T-cell (primary cell): ENCODE measurements around the gene DHRS1. TPM values are rescaled to one million over a fixed set of nuclear protein-coding genes. Genes with fewer than 3 reads are reported as not detected.
A peak's percentile ranks its signal among the peaks of the same experiment; 100 is the strongest.

Experiments
- ATAC-seq, 4 experiments: fragments of 200-7000 bp in 3 of 4; fragments of 150-1000 bp in 1 of 4; cut with Tn5 transposase; replicated peaks in 1 of 4; 1 replicate in 3 of 4; 2 replicates in 1 of 4; pipeline ENCODE4 v1.10.0; 2021; ENCODE audit warnings: moderate library complexity in 3 of 4, mild to moderate bottlenecking in 2 of 4, moderate number of reproducible peaks in 1 of 4
- CTCF ChIA-PET, 2 donors: fragments of 300-600 bp; sonication (Branson Sonifier 250); formaldehyde crosslinking; loops; one replicate each; lab custom pipeline; 2022; ENCODE audit warnings: antibody characterized with exemption in 2 of 2; lab: Charles Lee
- POLR2A ChIA-PET, 2 donors: fragments of 300-600 bp; sonication (Branson Sonifier 250); formaldehyde crosslinking; loops; one replicate each; lab custom pipeline; 2022; ENCODE audit warnings: antibody characterized with exemption in 2 of 2; lab: Charles Lee
- DNase-seq, 35 experiments: peaks; one replicate each; pipeline versions ENCODE4 v3.0.0 to v3.0.0-alpha.2; 2013 to 2023
- H3K27ac ChIP-seq: one replicate; pipeline ENCODE4 v1.5.1; 2013; ENCODE audit warnings: low read length
- H3K27me3 ChIP-seq, 2 experiments: replicated peaks in 1 of 2; 1 replicate in 1 of 2; 2 replicates in 1 of 2; pipeline versions ENCODE4 v1.6.1 to v1.7.0; 2013; ENCODE audit warnings: low read length in 1 of 2, mixed read lengths in 1 of 2; ENCODE audit not compliant: control insufficient read depth in 2 of 2, insufficient read depth in 2 of 2; ENCODE audit errors: extremely low read depth in 1 of 2
- H3K36me3 ChIP-seq, 2 donors: 1 replicate in 1 of 2; 2 replicates in 1 of 2; pipeline versions ENCODE4 v1.6.1 to v1.7.0; 2013; ENCODE audit warnings: low read length in 1 of 2; ENCODE audit not compliant: control insufficient read depth in 2 of 2, insufficient read depth in 1 of 2; ENCODE audit errors: extremely low read depth in 1 of 2
- H3K4me1 ChIP-seq, 2 experiments: 1 replicate in 1 of 2; 2 replicates in 1 of 2; pipeline versions ENCODE4 v1.6.1 to v1.7.0; 2013; ENCODE audit warnings: low read length in 2 of 2, mixed read lengths in 1 of 2; ENCODE audit not compliant: insufficient read depth in 2 of 2, control insufficient read depth in 1 of 2; ENCODE audit errors: extremely low read depth in 1 of 2
- H3K4me3 ChIP-seq, 2 donors: 1 replicate in 1 of 2; 2 replicates in 1 of 2; pipeline versions ENCODE4 v1.5.1 to v1.7.0; 2013; ENCODE audit warnings: mild to moderate bottlenecking in 2 of 2, low read length in 1 of 2, moderate library complexity in 1 of 2; ENCODE audit not compliant: control insufficient read depth in 1 of 2; ENCODE audit errors: extremely low read depth in 1 of 2
- H3K9me3 ChIP-seq: 2 replicates; pipeline ENCODE4 v1.7.0; 2013
- H3K27ac Mint-ChIP-seq, 2 donors: one replicate each; pipeline ENCODE4 v1.8.0; 2020 to 2021; ENCODE audit warnings: mild to moderate bottlenecking in 2 of 2, mixed read lengths in 2 of 2
- H3K27me3 Mint-ChIP-seq, 2 donors: one replicate each; pipeline ENCODE4 v1.8.0; 2021 to 2022; ENCODE audit warnings: mixed read lengths in 2 of 2
- H3K36me3 Mint-ChIP-seq: one replicate; pipeline ENCODE4 v1.8.0; 2021; ENCODE audit warnings: mixed read lengths
- H3K4me1 Mint-ChIP-seq, 3 donors: one replicate each; pipeline ENCODE4 v1.8.0; 2020 to 2022; ENCODE audit warnings: mixed read lengths in 3 of 3, mild to moderate bottlenecking in 1 of 3
- H3K4me3 Mint-ChIP-seq, 3 donors: one replicate each; pipeline ENCODE4 v1.8.0; 2020 to 2022; ENCODE audit warnings: mild to moderate bottlenecking in 3 of 3, mixed read lengths in 3 of 3, moderate library complexity in 3 of 3
- H3K9me3 Mint-ChIP-seq, 3 donors: one replicate each; pipeline ENCODE4 v1.8.0; 2020 to 2022; ENCODE audit warnings: mixed read lengths in 3 of 3
- WGBS: methylation state at CpG from one replicate; pipeline ENCODE4 v1.1.5; 2013; ENCODE audit warnings: missing lambda C conversion rate; ENCODE audit not compliant: insufficient coverage; 5-methylcytosine and 5-hydroxymethylcytosine counted together
- total RNA-seq, 35 experiments: library from RNA in 6 of 35; stranded (reverse) in 6 of 35; fragments of 120-200 nt in 1 of 35; gene quantifications; one replicate each; pipeline versions ENCODE4 v1.2.1 to v1.2.4 and lab custom pipeline; 2013 to 2026

DHRS1 gene
- total RNA-seq, 5 donors from 2014 or later (not counting 1 experiment from before 2014, with no cell fraction given) = 34.2 to 47.6 (median 39.1) TPM

DNA sequence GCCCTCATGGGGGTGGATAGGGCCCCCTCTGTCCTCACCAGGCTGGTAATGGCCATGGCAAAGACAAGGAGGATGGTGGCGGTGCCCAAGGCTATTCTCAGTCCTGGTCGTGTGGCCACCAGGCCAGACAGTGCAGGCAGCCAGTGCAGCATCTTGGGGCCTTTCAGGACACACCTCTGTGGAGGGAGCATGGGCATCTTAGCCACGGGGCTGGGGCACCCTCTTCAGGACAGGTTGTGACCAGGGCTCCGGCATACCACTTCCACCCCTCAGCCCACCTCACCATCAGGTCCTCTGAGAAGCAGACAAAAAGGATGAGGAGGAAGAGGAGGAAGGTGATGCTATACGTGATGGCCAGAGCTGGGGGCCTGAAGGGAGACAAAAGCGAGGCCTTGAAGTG lies 24.4 kb upstream of the DHRS1 start:
- peaks cover 3 to 7% of the 10 kb centered on the region in 2 donors for H3K27me3 Mint-ChIP-seq
- POLR2A ChIA-PET = interaction anchor here in 1 of 2 donors (0.6 kb wide), 1 partner anchor 117 kb away, joined by 6 read pairs; no protein-coding TSS in a partner anchor
- no peaks in the 10 kb centered on the region for H3K9me3 ChIP-seq
- H3K9me3 Mint-ChIP-seq = no peaks in the 10 kb centered on the region
- H3K4me3 ChIP-seq = no peak overlapping the region
- no peaks in the 10 kb centered on the region for H3K36me3 Mint-ChIP-seq
- H3K27me3 ChIP-seq = peaks cover 0 to 25% of the 10 kb centered on the region in 2 experiments
- CTCF ChIA-PET = no interaction called here
- no peak for ATAC-seq
- peaks cover 5 to 21% of the 10 kb centered on the region in 2 experiments for H3K4me1 ChIP-seq
- 75% methylated on average over 4 of the region's 6 CpGs for WGBS
- DNase-seq = no peak
- H3K27ac Mint-ChIP-seq = no peak overlapping the region
- no peak overlapping the region for H3K27ac ChIP-seq
- H3K36me3 ChIP-seq = no peaks in the 10 kb centered on the region
- H3K4me1 Mint-ChIP-seq = peaks cover 14 to 25% (median 22%) of the 10 kb centered on the region in 3 donors
- no peak overlapping the region for H3K4me3 Mint-ChIP-seq

DNA sequence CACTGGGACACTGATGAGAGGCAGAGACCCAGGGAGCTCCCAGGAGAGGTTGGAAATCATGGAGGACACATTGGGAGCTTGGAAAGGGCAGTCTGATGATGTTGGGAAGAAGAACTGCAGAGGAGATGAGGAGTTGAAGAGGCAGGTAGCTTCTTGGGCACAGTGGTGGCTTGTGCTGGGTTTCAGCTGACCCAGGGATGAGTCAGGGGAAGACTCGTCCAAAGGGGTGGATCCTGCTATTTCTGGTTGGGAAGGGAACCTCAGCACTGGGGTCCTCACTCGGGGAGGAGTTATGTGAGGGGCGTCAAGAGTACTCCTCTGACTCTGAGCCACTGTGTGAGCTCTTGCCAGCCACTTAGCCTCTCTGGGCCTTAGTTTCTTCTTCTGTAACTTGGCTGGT lies 23.8 kb upstream of the DHRS1 start:
- H3K36me3 Mint-ChIP-seq = no peaks in the 10 kb centered on the region
- H3K9me3 ChIP-seq = no peaks in the 10 kb centered on the region
- peaks cover 8 to 18% (median 15%) of the 10 kb centered on the region in 3 donors for H3K4me1 Mint-ChIP-seq
- H3K36me3 ChIP-seq = no peaks in the 10 kb centered on the region
- H3K4me3 Mint-ChIP-seq = no peak overlapping the region
- CTCF ChIA-PET = no interaction called here
- H3K27ac ChIP-seq = no peak overlapping the region
- H3K9me3 Mint-ChIP-seq = no peaks in the 10 kb centered on the region
- peaks cover 0 to 25% of the 10 kb centered on the region in 2 experiments for H3K27me3 ChIP-seq
- H3K27ac Mint-ChIP-seq = no peak overlapping the region
- no peak for DNase-seq
- H3K4me1 ChIP-seq = peaks cover 5 to 14% of the 10 kb centered on the region in 2 experiments
- WGBS = 64% methylated on average over 3 of the region's 3 CpGs
- peaks cover 3 to 7% of the 10 kb centered on the region in 2 donors for H3K27me3 Mint-ChIP-seq
- ATAC-seq = no peak
- H3K4me3 ChIP-seq = no peak overlapping the region
- POLR2A ChIA-PET = no interaction called here

DNA sequence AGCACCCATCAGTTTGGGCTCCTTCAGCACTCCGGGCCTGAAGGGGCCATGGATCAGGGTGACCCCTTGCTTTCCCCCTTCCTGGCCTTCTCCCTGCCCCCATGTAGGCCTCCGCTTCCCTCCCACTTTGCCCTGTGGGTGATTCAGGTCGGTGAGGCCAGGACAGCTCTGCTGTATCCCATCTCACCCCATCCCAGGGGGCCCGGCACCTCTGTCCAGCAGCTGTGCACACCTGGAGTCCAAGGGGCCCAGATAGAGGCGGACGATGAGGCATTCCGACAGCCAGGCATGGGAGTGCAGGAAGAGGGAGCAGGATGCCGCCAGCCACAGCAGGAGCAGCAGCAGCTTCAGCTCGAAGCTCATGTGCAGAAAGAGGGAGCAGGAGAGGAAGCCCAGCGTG lies 23.1 kb upstream of the DHRS1 start:
- POLR2A ChIA-PET = no interaction called here
- no peak overlapping the region for H3K27ac ChIP-seq
- H3K9me3 ChIP-seq = no peaks in the 10 kb centered on the region
- H3K27me3 ChIP-seq = peaks cover 0 to 25% of the 10 kb centered on the region in 2 experiments
- no peak overlapping the region for H3K4me3 ChIP-seq
- CTCF ChIA-PET = interaction anchor here (0.6 to 1.0 kb wide), 3 partner anchors 10 to 121 kb away, joined by 4 to 6 read pairs (median 5); no protein-coding TSS in a partner anchor
- DNase-seq = no peak
- ATAC-seq = no peak
- Mint-ChIP-seq H3K4me1 (peaks cover 10 to 13% (median 12%) of the 10 kb centered on the region in 3 donors), H3K9me3 (no peaks in the 10 kb centered on the region), H3K4me3 (no peak overlapping the region), H3K36me3 (no peaks in the 10 kb centered on the region), H3K27ac (no peak overlapping the region), H3K27me3 (peaks cover 3 to 7% of the 10 kb centered on the region in 2 donors)
- H3K4me1 ChIP-seq = peaks cover 5 to 8% of the 10 kb centered on the region in 2 experiments
- no peaks in the 10 kb centered on the region for H3K36me3 ChIP-seq
- 85% methylated on average over 6 of the region's 10 CpGs for WGBS

DNA sequence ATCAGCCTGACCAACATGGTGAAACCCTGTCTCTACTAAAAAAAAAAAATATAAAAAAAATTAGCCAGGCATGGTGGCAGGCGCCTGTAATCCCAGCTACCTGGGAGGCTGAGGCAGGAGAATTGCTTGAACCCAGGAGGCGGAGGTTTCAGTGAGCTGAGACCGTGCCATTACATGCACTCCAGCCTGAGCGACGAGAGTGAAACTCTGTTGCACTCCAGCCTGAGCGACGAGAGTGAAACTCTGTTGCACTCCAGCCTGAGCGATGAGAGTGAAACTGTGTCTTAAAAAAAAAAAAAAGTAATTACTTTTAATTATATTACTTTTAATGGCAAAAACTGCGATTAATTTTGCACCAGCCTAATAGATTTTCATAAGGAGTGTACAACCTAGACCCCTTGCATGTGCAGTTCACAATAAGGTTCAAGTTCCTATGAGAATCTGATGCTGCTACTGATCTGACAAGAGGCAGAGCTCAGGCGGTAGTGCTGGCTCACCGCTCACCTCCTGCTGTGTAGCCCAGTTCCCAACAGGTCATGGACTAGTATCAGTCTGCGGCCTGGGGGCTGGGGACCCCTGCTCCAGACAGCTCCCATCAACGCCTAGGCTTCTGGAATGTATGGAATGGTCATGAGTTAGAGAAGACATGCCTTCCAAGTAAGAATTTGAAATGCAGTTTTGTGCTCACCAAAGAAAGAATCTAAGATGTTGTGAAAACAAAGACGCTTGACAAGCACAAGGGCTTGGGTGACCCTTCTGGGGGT lies 21.8 kb upstream of the DHRS1 start:
- ChIA-PET CTCF (interaction anchor here in 1 of 2 donors (1.0 kb wide), 1 partner anchor 110 kb away, joined by 4 read pairs; no protein-coding TSS in a partner anchor), POLR2A (interaction anchor here in 1 of 2 donors (0.7 kb wide), 1 partner anchor 147 kb away, joined by 3 read pairs; no protein-coding TSS in a partner anchor)
- H3K4me3 Mint-ChIP-seq = no peak overlapping the region
- WGBS = 86% methylated on average over 10 of the region's 14 CpGs
- H3K9me3 ChIP-seq = no peaks in the 10 kb centered on the region
- H3K9me3 Mint-ChIP-seq = no peaks in the 10 kb centered on the region
- H3K36me3 Mint-ChIP-seq = peaks cover 4% of the 10 kb centered on the region
- no peak overlapping the region for H3K4me3 ChIP-seq
- H3K27ac ChIP-seq = no peak overlapping the region
- peaks cover 4 to 10% (median 9%) of the 10 kb centered on the region in 3 donors for H3K4me1 Mint-ChIP-seq
- no peak for DNase-seq
- H3K4me1 ChIP-seq = no peaks in the 10 kb centered on the region
- H3K27me3 ChIP-seq = peaks cover 0 to 25% of the 10 kb centered on the region in 2 experiments
- H3K27me3 Mint-ChIP-seq = peaks cover 3 to 7% of the 10 kb centered on the region in 2 donors
- H3K27ac Mint-ChIP-seq = no peak overlapping the region
- H3K36me3 ChIP-seq = no peaks in the 10 kb centered on the region
- ATAC-seq = no peak

DNA sequence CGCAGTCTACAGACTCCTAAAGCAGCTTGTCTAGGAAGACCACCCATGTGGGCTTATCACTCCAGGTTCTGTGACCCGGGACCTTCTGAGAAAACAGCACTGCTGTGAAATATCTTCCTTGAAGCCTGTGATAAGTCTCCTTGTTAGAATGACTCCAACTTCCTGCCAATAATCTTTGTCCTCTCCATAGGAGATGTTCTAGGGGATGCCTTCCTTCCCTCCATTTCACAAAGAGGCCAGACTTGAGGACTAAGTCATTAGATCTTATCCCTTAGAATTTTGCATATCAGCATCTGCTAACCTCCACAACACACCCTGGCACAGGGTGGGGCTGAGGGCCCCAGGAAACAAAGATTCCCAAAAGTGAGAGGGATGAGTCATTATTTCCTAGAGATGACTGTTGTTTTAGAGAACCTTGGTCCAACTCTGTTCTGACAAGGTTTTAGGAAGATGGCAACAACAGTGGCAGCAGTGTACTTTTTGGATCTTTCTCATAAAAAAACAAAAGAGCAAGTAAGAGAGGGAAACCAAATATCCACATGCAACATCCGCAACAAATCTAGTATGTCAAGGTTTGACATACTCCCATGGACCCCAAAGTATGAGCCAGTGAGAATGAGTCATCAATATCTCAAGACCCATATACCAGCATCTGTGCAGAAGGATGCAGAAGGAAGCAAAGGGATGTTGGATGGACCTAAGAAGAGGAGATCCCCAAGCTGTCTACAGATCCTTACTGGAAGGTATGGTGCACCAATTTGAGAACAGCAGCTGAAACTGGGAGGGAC lies 17.8 kb upstream of the DHRS1 start:
- H3K27ac ChIP-seq = no peak overlapping the region
- no peak overlapping the region for H3K4me3 ChIP-seq
- H3K27me3 Mint-ChIP-seq = peaks cover 2 to 3% of the 10 kb centered on the region in 2 donors
- no peaks in the 10 kb centered on the region for H3K36me3 ChIP-seq
- H3K27ac Mint-ChIP-seq = peak overlapping the region in 1 of 2 donors; percentile 28
- POLR2A ChIA-PET = no interaction called here
- ATAC-seq = no peak
- H3K4me3 Mint-ChIP-seq = no peak overlapping the region
- no peaks in the 10 kb centered on the region for H3K9me3 ChIP-seq
- peaks cover 0 to 6% of the 10 kb centered on the region in 2 experiments for H3K27me3 ChIP-seq
- WGBS = 100% methylated on average over 2 of the region's 3 CpGs
- peaks cover 4% of the 10 kb centered on the region for H3K36me3 Mint-ChIP-seq
- CTCF ChIA-PET = no interaction called here
- peaks cover 23 to 37% of the 10 kb centered on the region in 2 experiments for H3K4me1 ChIP-seq
- peaks cover 39 to 43% (median 40%) of the 10 kb centered on the region in 3 donors for H3K4me1 Mint-ChIP-seq
- no peaks in the 10 kb centered on the region for H3K9me3 Mint-ChIP-seq
- DNase-seq = no peak

DNA sequence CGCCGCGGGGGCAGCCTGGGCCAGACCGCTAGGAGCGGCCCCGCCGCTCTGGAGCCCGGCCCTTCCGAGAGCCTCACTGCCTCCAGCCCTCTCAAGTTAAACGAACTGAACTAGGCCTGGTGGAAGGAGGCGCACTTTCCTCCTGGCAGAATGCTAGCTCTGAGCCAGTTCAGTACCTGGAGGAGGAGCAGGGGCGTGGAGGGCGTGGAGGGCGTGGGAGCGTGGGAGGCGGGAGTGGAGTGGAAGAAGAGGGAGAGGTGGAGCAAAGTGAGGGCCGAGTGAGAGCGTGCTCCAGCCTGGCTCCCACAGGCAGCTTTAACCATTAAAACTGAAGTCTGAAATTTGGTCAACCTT lies 17.0 kb upstream of the DHRS1 start:
- Histone ChIP-seq H3K4me3 (no peak overlapping the region), H3K9me3 (no peaks in the 10 kb centered on the region), H3K4me1 (peaks cover 29 to 45% of the 10 kb centered on the region in 2 experiments), H3K27ac (no peak overlapping the region), H3K27me3 (no peaks in the 10 kb centered on the region), H3K36me3 (no peaks in the 10 kb centered on the region)
- Mint-ChIP-seq H3K9me3 (no peaks in the 10 kb centered on the region), H3K27ac (no peak overlapping the region), H3K4me1 (peaks cover 47 to 51% (median 48%) of the 10 kb centered on the region in 3 donors), H3K36me3 (peaks cover 4% of the 10 kb centered on the region), H3K4me3 (no peak overlapping the region), H3K27me3 (peaks cover 2 to 3% of the 10 kb centered on the region in 2 donors)
- WGBS = 97% methylated on average over 11 of the region's 18 CpGs
- CTCF ChIA-PET = interaction anchor here in 1 of 2 donors (0.6 kb wide), 1 partner anchor 18 kb away, joined by 3 read pairs; no protein-coding TSS in a partner anchor
- no peak for ATAC-seq
- POLR2A ChIA-PET = no interaction called here
- no peak for DNase-seq
